HepG2 (cell line): ENCODE data around the gene SFT2D2. TPM values are rescaled to one million over a fixed set of nuclear protein-coding genes. Genes with fewer than 3 reads are reported as not detected.

Experiments used
- ATAC-seq: fragments of 200-7000 bp; cut with Tn5 transposase; 3 replicates; pipeline ENCODE4 v1.9.1; 2020; ENCODE audit warnings: mild to moderate bottlenecking, moderate library complexity
- BruUV-seq: library from RNA; stranded (reverse); fragments of 400-500 nt; replicated peaks from 2 replicates; lab custom pipeline; 2021; lab: Mats Ljungman, UMichigan
- CTCF ChIA-PET: fragments of 300-600 bp; formaldehyde crosslinking; extraction: SDS; loops from one replicate; lab custom pipeline; 2021; ENCODE audit warnings: low total read pairs, inconsistent platforms, low intra/inter-chr PET ratio; lab: Yijun Ruan, JAX
- POLR2A ChIA-PET: fragments of 350-600 bp; sonication (Branson Sonifier 250); formaldehyde crosslinking; loops from one replicate; lab custom pipeline; 2020; ENCODE audit warnings: antibody characterized with exemption, inconsistent platforms; lab: Yijun Ruan, JAX
- DNase-seq: peaks from one replicate; pipeline ENCODE4 v3.0.0-alpha.2; 2015; ENCODE audit warnings: low spot score
- FAIRE-seq: peaks from 3 replicates; lab custom pipeline; 2011; peaks lifted over from hg19 to GRCh38; lab: Jason Lieb, UNC
- H2AFZ ChIP-seq: one replicate; pipeline ENCODE4 v1.6.1; 2011; ENCODE audit warnings: low read length, inconsistent platforms
- H3K27ac ChIP-seq: fragments of 300-600 bp; 3 replicates; pipeline ENCODE4 v1.8.0; 2011; ENCODE audit warnings: mixed run types, mild to moderate bottlenecking, mixed read lengths, low read length, inconsistent platforms; ENCODE audit not compliant: insufficient read depth; ENCODE audit errors: extremely low read length
- H3K27me3 ChIP-seq, 2 experiments: fragments of 200-600 bp in 1 of 2; 2 replicates in 1 of 2; 3 replicates in 1 of 2; pipeline versions ENCODE4 v1.6.0 to v1.8.0; 2011; ENCODE audit warnings: low read length in 2 of 2, mild to moderate bottlenecking in 2 of 2, moderate library complexity in 2 of 2, inconsistent platforms in 1 of 2; ENCODE audit not compliant: insufficient read depth in 2 of 2, control insufficient read depth in 1 of 2
- H3K36me3 ChIP-seq, 2 experiments: fragments of 200-600 bp in 1 of 2; replicated peaks in 1 of 2; 2 replicates in 1 of 2; 3 replicates in 1 of 2; pipeline versions ENCODE4 v1.5.1 to v1.8.0; 2011; ENCODE audit warnings: low read length in 2 of 2, inconsistent platforms in 1 of 2; ENCODE audit not compliant: insufficient read depth in 2 of 2, control insufficient read depth in 1 of 2
- H3K4me1 ChIP-seq: 2 replicates; pipeline ENCODE4 v1.5.1; 2012; ENCODE audit warnings: low read length, inconsistent platforms; ENCODE audit not compliant: insufficient read depth
- H3K4me2 ChIP-seq: 2 replicates; pipeline ENCODE4 v1.6.0; 2011; ENCODE audit warnings: low read depth, low read length, inconsistent platforms
- H3K4me3 ChIP-seq, 3 experiments: fragments of 200-600 bp in 1 of 3; sonication (generic), shearing (Covaris generic) in 1 of 3; replicated peaks in 1 of 3; 2 replicates each; pipeline ENCODE4 v1.5.1; 2011 to 2016; ENCODE audit warnings: low read length in 3 of 3, inconsistent platforms in 2 of 3, low read depth in 2 of 3, mild to moderate bottlenecking in 2 of 3, control low read depth in 1 of 3, mixed read lengths in 1 of 3; ENCODE audit not compliant: insufficient read depth in 1 of 3
- H3K79me2 ChIP-seq: one replicate; pipeline ENCODE4 v1.6.1; 2011; ENCODE audit warnings: low read length, inconsistent platforms; ENCODE audit not compliant: insufficient read depth
- H3K9ac ChIP-seq: 2 replicates; pipeline ENCODE4 v1.6.0; 2011; ENCODE audit warnings: mild to moderate bottlenecking, low read depth, low read length, inconsistent platforms; ENCODE audit not compliant: insufficient read depth
- H3K9me3 ChIP-seq: 2 replicates; pipeline ENCODE4 v1.5.1; 2012; ENCODE audit warnings: mild to moderate bottlenecking, low read length
- H4K20me1 ChIP-seq: 2 replicates; pipeline ENCODE4 v1.6.0; 2011; ENCODE audit warnings: inconsistent platforms, mild to moderate bottlenecking, low read length, moderate library complexity; ENCODE audit not compliant: insufficient read depth
- BCL6 ChIP-seq: IDR thresholded peaks from 2 replicates; pipeline ENCODE4 v1.6.1; 2016; ENCODE audit warnings: missing genetic modification reagents, missing compliant biosample characterization
- JDP2 ChIP-seq: sonication (generic); formaldehyde crosslinking; IDR thresholded peaks from 2 replicates; pipeline ENCODE4 v1.8.1; 2022; ENCODE audit warnings: missing genetic modification reagents, borderline replicate concordance
- KAT2B ChIP-seq: fragments of 150-350 bp; IDR thresholded peaks from 2 replicates; pipeline ENCODE4 v1.6.1; 2014; ENCODE audit warnings: low read depth, low read length, borderline replicate concordance
- NFIC ChIP-seq: IDR thresholded peaks from 2 replicates; pipeline ENCODE4 v1.6.1; 2012; ENCODE audit warnings: mild to moderate bottlenecking, low read length, inconsistent platforms
- RBFOX2 ChIP-seq: fragments of 200-400 bp; formaldehyde crosslinking; IDR thresholded peaks from 2 replicates; pipeline ENCODE4 v1.6.1; 2017; ENCODE audit warnings: low read depth, mild to moderate bottlenecking, low read length
- RNF2 ChIP-seq: fragments of 450-650 bp; conservative IDR thresholded peaks from 2 replicates; pipeline ENCODE4 v1.6.1; 2016; ENCODE audit warnings: low read depth
- RXRA ChIP-seq: sonication (generic); formaldehyde crosslinking; IDR thresholded peaks from 2 replicates; pipeline ENCODE4 v1.5.1; 2020; ENCODE audit warnings: missing genetic modification reagents
- SP1 ChIP-seq, 2 experiments: fragments of 450-650 bp in 1 of 2; sonication (generic) in 1 of 2; formaldehyde crosslinking in 1 of 2; IDR thresholded peaks; 2 replicates each; pipeline versions ENCODE4 v1.4.0 to v1.6.1; 2016 to 2020; ENCODE audit warnings: missing genetic modification reagents in 1 of 2
- TRIM24 ChIP-seq: sonication (generic); formaldehyde crosslinking; IDR thresholded peaks from 2 replicates; pipeline ENCODE4 v1.8.0; 2022; ENCODE audit warnings: mild to moderate bottlenecking, missing genetic modification reagents
- ZFP36 ChIP-seq: fragments of 150-350 bp; IDR thresholded peaks from 2 replicates; pipeline ENCODE4 v1.6.1; 2018; ENCODE audit warnings: borderline replicate concordance, low read length, low read depth; ENCODE audit not compliant: partially characterized antibody
- ZKSCAN8 ChIP-seq: IDR thresholded peaks from 2 replicates; pipeline ENCODE4 v1.6.1; 2016; ENCODE audit warnings: borderline replicate concordance, missing genetic modification reagents, missing compliant biosample characterization
- ZNF34 ChIP-seq: sonication (generic); formaldehyde crosslinking; IDR thresholded peaks from 2 replicates; pipeline ENCODE4 v1.4.0; 2020; ENCODE audit warnings: mild to moderate bottlenecking, missing genetic modification reagents, borderline replicate concordance
- ZNF431 ChIP-seq: sonication (generic); formaldehyde crosslinking; IDR thresholded peaks from 2 replicates; pipeline ENCODE4 v1.9.0; 2022; ENCODE audit warnings: missing genetic modification reagents, low read depth, mild to moderate bottlenecking, borderline replicate concordance
- ZNF713 ChIP-seq: sonication (generic); formaldehyde crosslinking; IDR thresholded peaks from 2 replicates; pipeline ENCODE4 v1.4.0; 2020; ENCODE audit warnings: mild to moderate bottlenecking, missing genetic modification reagents
- ZNF761 ChIP-seq: sonication (generic); formaldehyde crosslinking; conservative IDR thresholded peaks from 2 replicates; pipeline ENCODE4 v1.4.0; 2020; ENCODE audit warnings: mild to moderate bottlenecking, missing genetic modification reagents
- ZSCAN20 ChIP-seq: sonication (generic); formaldehyde crosslinking; IDR thresholded peaks from 2 replicates; pipeline ENCODE4 v1.4.0; 2020; ENCODE audit warnings: missing genetic modification reagents, mild to moderate bottlenecking, borderline replicate concordance
- WGBS: methylation state at CpG from one replicate; pipeline ENCODE4 v1.1.6; 2017; ENCODE audit warnings: low lambda C conversion rate; 5-methylcytosine and 5-hydroxymethylcytosine counted together
- in situ Hi-C: cut with HindIII; loops from 2 replicates; pipeline ENCODE4 v1.10.0; 2017; ENCODE audit warnings: low pct_unique_long_range_greater_than_20kb; ENCODE audit not compliant: extremely low pct_ligation_motif_present
- intact Hi-C: fragments of 100-400 bp; cut with micrococcal nuclease; formaldehyde crosslinking; loops from one replicate; pipeline ENCODE4 v1.10.0; 2022; ENCODE audit not compliant: unreplicated experiment
- polyA plus RNA-seq, 8 experiments: library from polyadenylated mRNA; depleted of rRNA in 3 of 8; stranded (reverse) in 7 of 8; unstranded in 1 of 8; fragments of >200 nt; fragmentation: Illumina TruSeq in 4 of 8; extraction: Trizol in 4 of 8; gene quantifications; 2 replicates each; pipeline versions ENCODE4 v1.2.1 to v1.2.3, GENCODE V29; 2011 to 2016; ENCODE audit warnings: low read depth in 4 of 8, missing spikeins in 1 of 8, mixed read lengths in 1 of 8; ENCODE audit not compliant: insufficient read depth in 1 of 8
- total RNA-seq, 5 experiments: library from RNA; depleted of rRNA; stranded (reverse); fragments of >200 nt; fragmentation: Illumina TruSeq; extraction: Trizol; gene quantifications; 2 replicates each; pipeline ENCODE4 v1.2.3, GENCODE V29; 2016; ENCODE audit warnings: low read depth in 1 of 5
- TF ChIP-seq, protein P1 (sequence below): sonication (generic); formaldehyde crosslinking; IDR thresholded peaks from 2 replicates; pipeline ENCODE4 v1.8.0; 2022; ENCODE audit warnings: missing genetic modification reagents, mild to moderate bottlenecking, moderate library complexity, borderline replicate concordance
- TF ChIP-seq, protein P2 (sequence below): sonication (generic); formaldehyde crosslinking; IDR thresholded peaks from 2 replicates; pipeline ENCODE4 v1.8.0; 2022; ENCODE audit warnings: missing genetic modification reagents, mild to moderate bottlenecking, inconsistent platforms, borderline replicate concordance
- TF ChIP-seq, protein P3 (sequence below): sonication (generic); formaldehyde crosslinking; IDR thresholded peaks from 2 replicates; pipeline ENCODE4 v1.4.0; 2020; ENCODE audit warnings: mild to moderate bottlenecking, low read depth, missing genetic modification reagents

The SFT2D2 gene
- total and polyA plus RNA-seq, 2 of the 13 experiments (the other 11 are each of a cell fraction or from before 2014, with no cell fraction given), result 10.0 to 28.8 TPM

DNA sequence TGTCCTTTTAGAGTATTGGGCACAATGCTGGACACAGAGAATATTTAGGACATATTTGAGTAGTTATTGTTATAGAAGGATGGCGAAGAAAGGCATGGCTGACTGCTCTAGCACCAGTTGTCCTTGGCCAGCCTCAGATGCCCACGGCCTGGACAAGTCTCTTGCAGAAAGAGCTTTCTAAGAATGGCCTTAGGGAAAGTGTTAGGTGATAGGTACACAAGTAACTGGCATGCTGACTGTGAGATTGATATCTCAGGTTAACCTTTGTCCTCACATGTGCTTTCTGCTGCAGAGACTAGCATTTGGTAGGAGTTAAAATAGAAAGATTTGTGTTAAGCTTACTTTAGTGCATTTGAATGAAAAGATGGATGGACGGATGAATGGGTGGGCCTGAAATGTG is 10.1 kb downstream of the SFT2D2 start (continued):
- TF ChIP-seq SP1 (IDR thresholded peaks at IDR 0.05), result no peak
- TF ChIP-seq SP1 (CRISPR knock-in tag; IDR thresholded peaks at IDR 0.05), result no peak
- no peak; the same call in 1 of the 2 replicates for TF ChIP-seq RXRA
- TF ChIP-seq, protein P1, sequence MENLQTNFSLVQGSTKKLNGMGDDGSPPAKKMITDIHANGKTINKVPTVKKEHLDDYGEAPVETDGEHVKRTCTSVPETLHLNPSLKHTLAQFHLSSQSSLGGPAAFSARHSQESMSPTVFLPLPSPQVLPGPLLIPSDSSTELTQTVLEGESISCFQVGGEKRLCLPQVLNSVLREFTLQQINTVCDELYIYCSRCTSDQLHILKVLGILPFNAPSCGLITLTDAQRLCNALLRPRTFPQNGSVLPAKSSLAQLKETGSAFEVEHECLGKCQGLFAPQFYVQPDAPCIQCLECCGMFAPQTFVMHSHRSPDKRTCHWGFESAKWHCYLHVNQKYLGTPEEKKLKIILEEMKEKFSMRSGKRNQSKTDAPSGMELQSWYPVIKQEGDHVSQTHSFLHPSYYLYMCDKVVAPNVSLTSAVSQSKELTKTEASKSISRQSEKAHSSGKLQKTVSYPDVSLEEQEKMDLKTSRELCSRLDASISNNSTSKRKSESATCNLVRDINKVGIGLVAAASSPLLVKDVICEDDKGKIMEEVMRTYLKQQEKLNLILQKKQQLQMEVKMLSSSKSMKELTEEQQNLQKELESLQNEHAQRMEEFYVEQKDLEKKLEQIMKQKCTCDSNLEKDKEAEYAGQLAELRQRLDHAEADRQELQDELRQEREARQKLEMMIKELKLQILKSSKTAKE, result 0 out of 2 replicates have a peak, but pooled peaks have one; percentile 20
- peak; percentile 99 for TF ChIP-seq BCL6 (CRISPR knock-in tag)
- no peak for TF ChIP-seq ZNF761

DNA sequence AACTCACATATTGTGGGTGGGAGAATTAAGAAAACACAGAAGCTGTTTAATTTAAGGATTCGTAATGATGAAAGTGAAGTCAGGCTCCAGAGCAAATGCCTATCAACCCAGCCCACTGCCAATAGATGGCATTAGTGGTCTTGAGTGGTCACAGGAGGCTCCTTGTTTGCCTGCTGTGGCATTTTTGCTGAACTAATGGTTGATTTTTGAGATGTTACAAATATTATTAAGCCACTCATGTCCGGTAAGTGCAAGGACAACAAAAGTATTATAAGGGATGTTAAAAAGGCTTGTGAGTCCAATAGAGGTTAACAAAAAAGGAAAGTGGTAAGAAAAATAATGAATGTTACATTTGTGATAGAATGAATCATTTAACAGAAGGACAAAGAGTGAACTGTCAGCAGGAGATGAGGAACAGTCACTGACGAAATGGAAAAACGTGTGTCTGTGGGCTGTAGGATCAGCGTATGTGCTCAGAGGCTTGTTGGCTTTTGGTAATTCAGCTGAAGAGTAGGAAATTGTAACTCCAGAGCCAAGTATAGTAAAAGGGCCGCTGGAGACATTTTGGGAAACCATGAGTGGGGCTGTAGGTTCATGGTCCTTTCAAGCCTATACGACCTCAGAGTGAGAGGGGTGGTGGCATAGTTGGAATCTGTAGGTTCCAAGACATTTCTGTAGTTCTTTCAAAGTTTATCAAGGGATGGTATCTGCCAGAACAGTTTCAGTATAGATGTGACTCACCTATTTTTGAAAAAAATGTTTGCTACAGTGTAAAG is 11.2 kb downstream of the SFT2D2 start:
- no peak overlapping the region for H3K4me3 ChIP-seq
- H3K9ac ChIP-seq, result no peak overlapping the region
- no TSS peak for BruUV-seq
- H3K27ac ChIP-seq, result no peak overlapping the region
- FAIRE-seq, result no peak
- no peaks in the 10 kb centered on the region for H4K20me1 ChIP-seq
- H3K79me2 ChIP-seq, result no peaks in the 10 kb centered on the region
- no peak for DNase-seq
- in situ Hi-C loops, result no loop called here
- peaks cover 12 to 62% of the 10 kb centered on the region in 2 experiments for H3K36me3 ChIP-seq
- ChIA-PET CTCF (no interaction called here), POLR2A (no interaction called here)
- peaks cover 19% of the 10 kb centered on the region for H3K4me1 ChIP-seq
- no peak for ATAC-seq
- 98% methylated on average over 7 of the region's 7 CpGs for WGBS
- intact Hi-C loops, result loop anchor here (5.0 to 10.0 kb wide), 2 partner anchors 60 to 88 kb away; partner anchors contain the start of gene TIPRL
- H2AFZ ChIP-seq, result no peak overlapping the region
- no peak overlapping the region for H3K4me2 ChIP-seq
- H3K9me3 ChIP-seq, result no peaks in the 10 kb centered on the region
- no peaks in the 10 kb centered on the region for H3K27me3 ChIP-seq
- TF ChIP-seq KAT2B (no peak), RBFOX2 (no peak), ZNF34 (CRISPR knock-in tag) (no peak), RNF2 (no peak), ZNF431 (no peak), TRIM24 (no peak), ZKSCAN8 (CRISPR knock-in tag) (no peak), JDP2 (no peak), NFIC (no peak), ZSCAN20 (CRISPR knock-in tag) (no peak), ZNF713 (CRISPR knock-in tag) (no peak), ZFP36 (no peak)
- TF ChIP-seq, protein P2, sequence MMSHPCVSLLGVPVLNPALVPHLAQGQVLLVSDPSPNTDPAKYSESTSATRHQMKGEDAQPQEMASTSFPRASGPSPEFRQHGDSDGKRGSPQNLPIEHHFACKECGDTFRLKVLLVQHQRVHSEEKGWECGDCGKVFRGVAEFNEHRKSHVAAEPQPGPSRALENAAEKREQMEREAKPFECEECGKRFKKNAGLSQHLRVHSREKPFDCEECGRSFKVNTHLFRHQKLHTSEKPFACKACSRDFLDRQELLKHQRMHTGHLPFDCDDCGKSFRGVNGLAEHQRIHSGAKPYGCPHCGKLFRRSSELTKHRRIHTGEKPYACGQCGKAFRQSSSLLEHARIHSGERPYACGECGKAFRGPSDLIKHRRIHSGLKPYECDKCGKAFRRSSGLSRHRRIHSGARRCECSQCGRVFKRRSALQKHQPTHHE (CRISPR knock-in tag), result no peak
- TF ChIP-seq, protein P3, sequence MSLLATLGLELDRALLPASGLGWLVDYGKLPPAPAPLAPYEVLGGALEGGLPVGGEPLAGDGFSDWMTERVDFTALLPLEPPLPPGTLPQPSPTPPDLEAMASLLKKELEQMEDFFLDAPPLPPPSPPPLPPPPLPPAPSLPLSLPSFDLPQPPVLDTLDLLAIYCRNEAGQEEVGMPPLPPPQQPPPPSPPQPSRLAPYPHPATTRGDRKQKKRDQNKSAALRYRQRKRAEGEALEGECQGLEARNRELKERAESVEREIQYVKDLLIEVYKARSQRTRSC, result no peak
